ENCODE data around the gene YARS1. TPM values are rescaled to one million over a fixed set of nuclear protein-coding genes. Genes with fewer than 3 reads are reported as not detected.
"Not testable (repeated sequence)": the region's sequence is repeated elsewhere in the genome, so short reads cannot be mapped to it uniquely, and the experiment has no call there.

The YARS1 gene
- total RNA-seq, 4 donors from 2014 or later, result 23.9 to 54.5 (median 33.8) TPM

DNA sequence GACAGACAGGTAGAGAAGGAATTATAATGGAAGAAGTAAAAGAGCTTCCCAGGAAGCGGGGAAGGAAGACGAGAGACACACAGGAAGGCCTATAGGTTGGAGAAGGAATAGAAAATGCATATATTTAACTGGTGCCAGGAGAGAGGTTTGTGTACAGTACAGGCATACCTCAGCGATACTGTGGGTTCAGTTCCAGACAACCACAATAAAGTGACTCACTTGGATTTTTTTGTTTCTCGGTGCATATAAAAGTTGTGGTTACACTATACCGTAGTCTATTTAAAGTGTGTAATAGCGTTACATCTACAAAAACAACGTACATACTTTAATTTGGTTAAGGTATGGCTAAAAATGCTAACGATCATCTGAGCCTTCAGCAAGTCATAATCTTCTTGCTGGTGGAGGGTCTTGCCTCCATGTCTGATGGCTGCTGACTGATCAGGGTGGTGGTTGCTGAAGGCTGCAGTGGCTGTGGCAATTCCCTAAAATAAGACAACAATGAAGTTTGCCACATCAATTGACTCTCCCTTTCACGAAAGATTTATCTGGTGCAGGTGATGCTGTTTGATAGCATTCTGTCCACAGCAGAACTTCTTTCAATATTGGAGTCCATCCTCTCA, 16.0 kb downstream of the YARS1 start:
- intact Hi-C loops (cut with DNase I; ENCODE audit: low total_unique reads), result no loop called here
- in situ Hi-C loops (cut with MboI; ENCODE audit: low pct_ligation_motif_present in 1 of 4, low pct_unique_long_range_greater_than_20kb in 1 of 4, low sequenced_read_pairs in 3 of 4), result no loop called here
- no peaks in the 10 kb centered on the region for H3K9me3 ChIP-seq
- 81 to 84% methylated on average over 8 to 9 of the region's 9 CpGs for WGBS, 2 donors (ENCODE audit: low coverage in 1 of 2)
- peaks cover 0 to 7% (median 3%) of the 10 kb centered on the region in 4 donors for H3K36me3 ChIP-seq
- no peaks in the 10 kb centered on the region for H3K4me1 ChIP-seq
- no peak overlapping the region for H3K4me3 ChIP-seq
- no peak for TF ChIP-seq POLR2A (IDR thresholded peaks at IDR 0.05)
- TF ChIP-seq EP300 (IDR thresholded peaks at IDR 0.05; ENCODE audit: low read depth), result no peak
- TF ChIP-seq, protein P1, sequence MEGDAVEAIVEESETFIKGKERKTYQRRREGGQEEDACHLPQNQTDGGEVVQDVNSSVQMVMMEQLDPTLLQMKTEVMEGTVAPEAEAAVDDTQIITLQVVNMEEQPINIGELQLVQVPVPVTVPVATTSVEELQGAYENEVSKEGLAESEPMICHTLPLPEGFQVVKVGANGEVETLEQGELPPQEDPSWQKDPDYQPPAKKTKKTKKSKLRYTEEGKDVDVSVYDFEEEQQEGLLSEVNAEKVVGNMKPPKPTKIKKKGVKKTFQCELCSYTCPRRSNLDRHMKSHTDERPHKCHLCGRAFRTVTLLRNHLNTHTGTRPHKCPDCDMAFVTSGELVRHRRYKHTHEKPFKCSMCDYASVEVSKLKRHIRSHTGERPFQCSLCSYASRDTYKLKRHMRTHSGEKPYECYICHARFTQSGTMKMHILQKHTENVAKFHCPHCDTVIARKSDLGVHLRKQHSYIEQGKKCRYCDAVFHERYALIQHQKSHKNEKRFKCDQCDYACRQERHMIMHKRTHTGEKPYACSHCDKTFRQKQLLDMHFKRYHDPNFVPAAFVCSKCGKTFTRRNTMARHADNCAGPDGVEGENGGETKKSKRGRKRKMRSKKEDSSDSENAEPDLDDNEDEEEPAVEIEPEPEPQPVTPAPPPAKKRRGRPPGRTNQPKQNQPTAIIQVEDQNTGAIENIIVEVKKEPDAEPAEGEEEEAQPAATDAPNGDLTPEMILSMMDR (IDR thresholded peaks at IDR 0.05), result no peak
- no peak for TF ChIP-seq POLR2AphosphoS5 (IDR thresholded peaks at IDR 0.05)
- no peak for DNase-seq
- H3K27me3 ChIP-seq, result no peaks in the 10 kb centered on the region
- no peak overlapping the region for H3K27ac ChIP-seq

DNA sequence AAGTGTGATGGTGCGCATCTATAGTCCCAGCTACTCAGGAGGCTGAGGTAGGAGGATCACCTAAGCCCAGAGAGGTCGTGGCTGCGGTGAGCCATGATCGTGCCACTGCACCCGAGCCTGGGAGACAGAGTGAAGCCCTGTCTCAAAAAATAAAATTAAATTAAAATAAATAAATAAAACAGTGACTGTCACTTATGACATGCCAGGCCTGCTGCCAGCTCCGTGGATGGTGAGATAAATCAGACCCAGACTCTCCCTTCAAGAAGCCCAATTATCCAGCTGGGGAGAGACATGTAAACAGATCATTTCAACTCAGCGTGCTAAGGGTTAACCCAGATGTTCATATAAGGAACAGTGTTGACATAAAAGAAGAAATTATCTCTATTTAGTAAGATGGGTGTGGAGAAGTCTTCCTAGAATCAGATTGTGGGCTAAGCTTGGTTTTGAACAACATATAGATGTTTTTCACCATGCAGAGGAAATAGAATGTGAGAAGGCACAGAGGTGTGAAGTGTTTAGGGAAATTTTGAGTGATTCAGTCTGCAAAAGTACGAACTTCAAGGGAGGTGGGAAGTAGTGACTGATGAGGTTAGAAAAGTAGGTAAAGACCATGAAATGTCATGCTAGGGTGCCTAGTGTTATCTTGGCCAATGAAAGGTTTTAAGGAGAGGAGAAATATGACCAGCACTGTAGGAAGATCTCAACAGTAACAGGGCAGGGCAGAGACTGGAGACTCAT, 18.3 kb downstream of the YARS1 start:
- Histone ChIP-seq H3K27me3 (no peaks in the 10 kb centered on the region), H3K36me3 (peaks cover 0 to 7% (median 3%) of the 10 kb centered on the region in 4 donors)

DNA sequence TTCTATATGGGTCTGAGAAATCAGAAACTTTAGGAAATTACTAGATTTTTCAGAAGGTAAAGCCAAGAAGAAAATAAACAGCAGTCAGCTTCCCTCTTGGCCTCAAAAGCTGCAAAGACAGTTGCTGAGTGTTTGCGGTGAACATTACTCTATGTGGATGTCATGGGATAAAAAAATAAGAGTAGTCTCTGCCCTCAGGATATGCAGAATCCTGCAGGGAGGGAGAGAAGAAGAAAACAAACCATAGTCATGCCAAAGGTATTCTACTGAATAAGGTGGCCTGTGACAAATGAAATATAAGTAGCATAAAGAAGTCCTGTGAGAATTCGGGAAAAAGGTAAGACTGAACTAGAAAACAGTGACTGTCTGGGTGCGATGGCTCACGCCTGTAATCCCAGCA, 19.0 kb downstream of the YARS1 start:
- Histone ChIP-seq H3K4me1 (no peaks in the 10 kb centered on the region), H3K4me3 (no peak overlapping the region), H3K27ac (no peak overlapping the region), H3K36me3 (peaks cover 0 to 11% (median 3%) of the 10 kb centered on the region in 4 donors), H3K27me3 (no peaks in the 10 kb centered on the region), H3K9me3 (no peaks in the 10 kb centered on the region)
- in situ Hi-C loops (cut with MboI; ENCODE audit: low pct_ligation_motif_present in 1 of 4, low pct_unique_long_range_greater_than_20kb in 1 of 4, low sequenced_read_pairs in 3 of 4), result loop anchor here in 1 of 4 donors (25.0 kb wide), 1 partner anchor 286 kb away; no protein-coding TSS in a partner anchor
- intact Hi-C loops (cut with DNase I; ENCODE audit: low total_unique reads), result no loop called here
- 93 to 94% methylated on average over 4 of the region's 4 CpGs for WGBS, 2 donors (ENCODE audit: low coverage in 1 of 2)
- TF ChIP-seq, protein P1 (IDR thresholded peaks at IDR 0.05), result no peak
- TF ChIP-seq POLR2AphosphoS5 (IDR thresholded peaks at IDR 0.05) (no peak), POLR2A (IDR thresholded peaks at IDR 0.05) (no peak)
- no peak for DNase-seq

More for the DNA sequence above, 18.3 kb downstream of the YARS1 start:
- intact Hi-C loops (cut with DNase I; ENCODE audit: low total_unique reads) (no loop called here), in situ Hi-C loops (cut with MboI; ENCODE audit: low pct_ligation_motif_present in 1 of 4, low pct_unique_long_range_greater_than_20kb in 1 of 4, low sequenced_read_pairs in 3 of 4) (loop anchor here in 1 of 4 donors (25.0 kb wide), 1 partner anchor 287 kb away; no protein-coding TSS in a partner anchor)
- WGBS, 2 donors (ENCODE audit: low coverage in 1 of 2), result 63 to 81% methylated on average over 5 to 8 of the region's 8 CpGs
- Histone ChIP-seq H3K9me3 (no peaks in the 10 kb centered on the region), H3K4me1 (no peaks in the 10 kb centered on the region), H3K4me3 (no peak overlapping the region), H3K27ac (no peak overlapping the region)
- no peak for DNase-seq
- no peak for TF ChIP-seq EP300 (IDR thresholded peaks at IDR 0.05; ENCODE audit: low read depth)
- TF ChIP-seq, protein P1 (IDR thresholded peaks at IDR 0.05), result no peak
- TF ChIP-seq POLR2AphosphoS5 (IDR thresholded peaks at IDR 0.05), result no peak
- TF ChIP-seq POLR2A (IDR thresholded peaks at IDR 0.05), result no peak

DNA sequence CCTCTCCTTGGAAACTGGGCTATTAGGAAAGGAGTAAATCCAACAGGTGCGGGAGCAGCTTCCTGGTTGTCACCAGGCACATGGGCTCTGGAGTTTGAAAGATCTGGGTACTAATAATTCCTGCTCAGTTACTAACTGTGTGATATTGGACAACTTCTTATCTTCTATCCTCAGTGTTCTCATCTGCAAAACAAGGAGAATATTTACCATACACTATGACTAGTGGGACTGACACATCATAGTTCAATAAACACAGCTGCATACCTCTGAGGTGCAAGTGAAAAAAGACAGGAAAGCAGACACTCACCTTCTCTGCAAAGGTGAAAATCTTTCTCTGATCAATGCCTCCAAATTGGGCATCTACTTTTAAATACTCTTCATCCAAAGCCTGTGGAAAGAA, 19.7 kb downstream of the YARS1 start:
- in situ Hi-C loops (cut with MboI; ENCODE audit: low pct_ligation_motif_present in 1 of 4, low pct_unique_long_range_greater_than_20kb in 1 of 4, low sequenced_read_pairs in 3 of 4), result loop anchor here in 1 of 4 donors (25.0 kb wide), 1 partner anchor 285 kb away; no protein-coding TSS in a partner anchor
- no peak for DNase-seq
- no peak overlapping the region for H3K27ac ChIP-seq
- TF ChIP-seq, protein P1 (IDR thresholded peaks at IDR 0.05), result no peak
- TF ChIP-seq POLR2AphosphoS5 (IDR thresholded peaks at IDR 0.05), result no peak
- no peak for TF ChIP-seq POLR2A (IDR thresholded peaks at IDR 0.05)
- TF ChIP-seq EP300 (IDR thresholded peaks at IDR 0.05; ENCODE audit: low read depth), result no peak
- WGBS, 2 donors (ENCODE audit: low coverage in 1 of 2), result 100% methylated on average over 1 of the region's 1 CpG; no CpG with 5 or more reads in 1 of the 2 donors
- no peaks in the 10 kb centered on the region for H3K4me1 ChIP-seq
- no peak overlapping the region for H3K4me3 ChIP-seq
- intact Hi-C loops (cut with DNase I; ENCODE audit: low total_unique reads), result no loop called here
- H3K36me3 ChIP-seq, result peaks cover 0 to 15% (median 3%) of the 10 kb centered on the region in 4 donors
- H3K9me3 ChIP-seq, result no peaks in the 10 kb centered on the region
- H3K27me3 ChIP-seq, result no peaks in the 10 kb centered on the region

DNA sequence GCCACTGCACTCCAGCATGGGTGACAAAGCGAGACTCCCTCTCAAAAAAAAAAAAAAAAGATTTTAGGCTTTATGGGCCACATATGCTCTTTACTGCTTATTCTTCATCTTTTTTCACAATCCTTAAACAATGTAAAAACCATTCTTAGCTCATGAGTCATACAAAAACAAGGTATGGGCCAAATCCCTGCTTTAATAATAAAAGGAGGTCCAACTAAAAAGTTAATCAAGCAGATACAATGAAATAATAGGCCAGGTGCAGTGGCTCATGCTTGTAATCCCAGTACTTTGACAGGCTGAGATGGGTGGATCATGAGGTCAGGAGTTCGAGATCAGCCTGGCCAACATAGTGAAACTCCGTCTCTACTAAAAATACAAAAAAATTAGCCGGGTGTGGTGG, 21.4 kb downstream of the YARS1 start:
- H3K4me1 ChIP-seq; H3K9me3 ChIP-seq; DNase-seq; H3K27me3 ChIP-seq; intact Hi-C loops (cut with DNase I; ENCODE audit: low total_unique reads); H3K27ac ChIP-seq; H3K4me3 ChIP-seq: not testable (repeated sequence)
- in situ Hi-C loops (cut with MboI; ENCODE audit: low pct_ligation_motif_present in 1 of 4, low pct_unique_long_range_greater_than_20kb in 1 of 4, low sequenced_read_pairs in 3 of 4), result loop anchor here in 1 of 4 donors (25.0 kb wide), 1 partner anchor 283 kb away; no protein-coding TSS in a partner anchor
- H3K36me3 ChIP-seq, result peaks cover 0 to 24% (median 7%) of the 10 kb centered on the region in 4 donors
- WGBS, 2 donors (ENCODE audit: low coverage in 1 of 2), result 92 to 96% methylated on average over 2 to 4 of the region's 4 CpGs

All from transverse colon (tissue), 4 donors.